ENCODE data around the gene SLC6A12.

DNA sequence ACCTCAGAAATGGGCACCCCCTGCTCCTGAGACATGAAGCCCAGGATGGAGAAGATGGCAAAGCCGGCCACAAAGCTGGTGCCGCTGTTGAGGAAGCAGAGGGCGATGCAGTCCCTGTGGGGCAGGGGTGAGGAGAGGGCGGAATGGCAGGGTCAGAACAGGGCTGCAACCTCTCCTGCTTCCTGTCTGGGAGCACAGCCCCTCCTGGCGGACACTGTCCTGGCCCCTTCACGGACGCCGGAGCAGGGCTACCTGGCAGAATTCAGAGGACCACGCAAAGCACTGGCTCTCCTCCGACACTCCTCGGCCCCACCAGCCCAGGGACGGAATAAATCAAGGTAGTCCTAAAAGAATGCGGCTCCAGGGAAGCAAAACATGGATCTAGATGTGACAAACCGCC is 12.4 kb upstream of the SLC6A12 start:
- TF ChIP-seq, protein P1, sequence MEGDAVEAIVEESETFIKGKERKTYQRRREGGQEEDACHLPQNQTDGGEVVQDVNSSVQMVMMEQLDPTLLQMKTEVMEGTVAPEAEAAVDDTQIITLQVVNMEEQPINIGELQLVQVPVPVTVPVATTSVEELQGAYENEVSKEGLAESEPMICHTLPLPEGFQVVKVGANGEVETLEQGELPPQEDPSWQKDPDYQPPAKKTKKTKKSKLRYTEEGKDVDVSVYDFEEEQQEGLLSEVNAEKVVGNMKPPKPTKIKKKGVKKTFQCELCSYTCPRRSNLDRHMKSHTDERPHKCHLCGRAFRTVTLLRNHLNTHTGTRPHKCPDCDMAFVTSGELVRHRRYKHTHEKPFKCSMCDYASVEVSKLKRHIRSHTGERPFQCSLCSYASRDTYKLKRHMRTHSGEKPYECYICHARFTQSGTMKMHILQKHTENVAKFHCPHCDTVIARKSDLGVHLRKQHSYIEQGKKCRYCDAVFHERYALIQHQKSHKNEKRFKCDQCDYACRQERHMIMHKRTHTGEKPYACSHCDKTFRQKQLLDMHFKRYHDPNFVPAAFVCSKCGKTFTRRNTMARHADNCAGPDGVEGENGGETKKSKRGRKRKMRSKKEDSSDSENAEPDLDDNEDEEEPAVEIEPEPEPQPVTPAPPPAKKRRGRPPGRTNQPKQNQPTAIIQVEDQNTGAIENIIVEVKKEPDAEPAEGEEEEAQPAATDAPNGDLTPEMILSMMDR (IDR thresholded peaks at IDR 0.05; ENCODE audit: poor library complexity, severe bottlenecking) = no peak
- TF ChIP-seq, protein P2, sequence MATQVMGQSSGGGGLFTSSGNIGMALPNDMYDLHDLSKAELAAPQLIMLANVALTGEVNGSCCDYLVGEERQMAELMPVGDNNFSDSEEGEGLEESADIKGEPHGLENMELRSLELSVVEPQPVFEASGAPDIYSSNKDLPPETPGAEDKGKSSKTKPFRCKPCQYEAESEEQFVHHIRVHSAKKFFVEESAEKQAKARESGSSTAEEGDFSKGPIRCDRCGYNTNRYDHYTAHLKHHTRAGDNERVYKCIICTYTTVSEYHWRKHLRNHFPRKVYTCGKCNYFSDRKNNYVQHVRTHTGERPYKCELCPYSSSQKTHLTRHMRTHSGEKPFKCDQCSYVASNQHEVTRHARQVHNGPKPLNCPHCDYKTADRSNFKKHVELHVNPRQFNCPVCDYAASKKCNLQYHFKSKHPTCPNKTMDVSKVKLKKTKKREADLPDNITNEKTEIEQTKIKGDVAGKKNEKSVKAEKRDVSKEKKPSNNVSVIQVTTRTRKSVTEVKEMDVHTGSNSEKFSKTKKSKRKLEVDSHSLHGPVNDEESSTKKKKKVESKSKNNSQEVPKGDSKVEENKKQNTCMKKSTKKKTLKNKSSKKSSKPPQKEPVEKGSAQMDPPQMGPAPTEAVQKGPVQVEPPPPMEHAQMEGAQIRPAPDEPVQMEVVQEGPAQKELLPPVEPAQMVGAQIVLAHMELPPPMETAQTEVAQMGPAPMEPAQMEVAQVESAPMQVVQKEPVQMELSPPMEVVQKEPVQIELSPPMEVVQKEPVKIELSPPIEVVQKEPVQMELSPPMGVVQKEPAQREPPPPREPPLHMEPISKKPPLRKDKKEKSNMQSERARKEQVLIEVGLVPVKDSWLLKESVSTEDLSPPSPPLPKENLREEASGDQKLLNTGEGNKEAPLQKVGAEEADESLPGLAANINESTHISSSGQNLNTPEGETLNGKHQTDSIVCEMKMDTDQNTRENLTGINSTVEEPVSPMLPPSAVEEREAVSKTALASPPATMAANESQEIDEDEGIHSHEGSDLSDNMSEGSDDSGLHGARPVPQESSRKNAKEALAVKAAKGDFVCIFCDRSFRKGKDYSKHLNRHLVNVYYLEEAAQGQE (IDR thresholded peaks at IDR 0.05; ENCODE audit: borderline replicate concordance) = no peak
- no peak for TF ChIP-seq RAD21 (conservative IDR thresholded peaks at IDR 0.05)
- no peak for TF ChIP-seq EZH2 (IDR thresholded peaks at IDR 0.05; ENCODE audit: borderline replicate concordance, insufficient read depth, low read length, poor library complexity, severe bottlenecking)
- TF ChIP-seq SMC3 (conservative IDR thresholded peaks at IDR 0.05; ENCODE audit: poor library complexity) = no peak
- no peak for TF ChIP-seq TAF1 (IDR thresholded peaks at IDR 0.05; ENCODE audit: low read depth)
- TF ChIP-seq MXI1 (conservative IDR thresholded peaks at IDR 0.05; ENCODE audit: poor library complexity, severe bottlenecking) = no peak
- no peak for TF ChIP-seq POLR2AphosphoS5 (IDR thresholded peaks at IDR 0.05)
- no peak for TF ChIP-seq EP300 (conservative IDR thresholded peaks at IDR 0.05; ENCODE audit: poor library complexity, severe bottlenecking)
